Activated T-cell treated with anti-CD3 and anti-CD28 coated beads for 4 hours (primary cell): ENCODE data around the gene FTSJ3.
"Not testable (repeated sequence)": the region's sequence is repeated elsewhere in the genome, so short reads cannot be mapped to it uniquely, and the experiment has no call there.

ENCODE experiments used
- DNase-seq: peaks from one replicate; pipeline ENCODE4 v3.0.0-alpha.2; 2020

Gene FTSJ3

DNA sequence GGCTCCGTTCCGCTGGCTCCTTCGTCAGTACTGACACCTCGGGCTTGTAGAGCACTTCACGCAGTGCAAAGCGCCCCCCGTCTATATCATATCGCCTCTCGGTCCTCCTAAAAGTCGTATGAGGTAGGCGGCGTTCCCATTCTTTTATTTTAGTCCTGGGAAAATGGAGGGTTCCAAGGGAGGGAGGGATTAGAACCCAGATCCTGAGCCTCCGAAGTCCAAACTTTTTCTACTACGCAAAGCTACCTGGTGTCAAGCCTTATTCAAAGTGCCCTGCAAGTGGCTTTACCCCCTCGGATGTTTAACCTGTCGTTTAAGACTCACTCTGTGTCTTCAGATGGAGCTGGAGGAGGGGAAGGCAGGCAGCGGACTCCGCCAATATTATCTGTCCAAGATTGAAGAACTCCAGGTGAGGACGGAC, 348 bp upstream of the FTSJ3 start:
- no peak for DNase-seq

DNA sequence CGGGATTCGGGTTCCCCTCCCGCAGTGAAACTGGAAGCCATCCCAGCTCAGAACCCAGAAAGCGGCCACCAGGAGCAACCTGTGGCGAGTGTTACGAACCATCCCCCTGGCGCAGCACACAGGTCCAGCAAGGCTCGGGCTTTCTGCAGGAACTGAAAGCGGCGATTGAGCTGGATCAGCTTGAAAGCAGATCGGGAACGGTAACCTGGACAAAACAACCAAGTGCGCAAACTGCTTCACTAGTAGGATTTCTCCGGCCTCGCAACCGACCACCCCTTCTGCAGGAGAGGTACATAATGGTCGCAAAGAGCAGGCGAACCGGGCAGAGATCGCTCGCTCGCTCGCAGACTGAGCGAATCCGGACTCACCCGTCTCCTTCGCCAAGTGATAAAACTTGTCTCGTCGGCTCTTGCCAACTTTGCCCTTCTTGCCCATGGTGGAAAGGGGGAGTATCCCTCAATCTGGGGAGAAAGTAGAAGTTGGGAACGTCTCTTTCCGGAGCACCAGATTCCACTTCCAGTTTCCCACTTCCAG, 928 bp downstream of the FTSJ3 start:
- DNase-seq: no peak

- DNase-seq: no peak
Observed at GRCh38 chr17:63824362-63824761, 3.1 kb downstream of the FTSJ3 start.

DNA sequence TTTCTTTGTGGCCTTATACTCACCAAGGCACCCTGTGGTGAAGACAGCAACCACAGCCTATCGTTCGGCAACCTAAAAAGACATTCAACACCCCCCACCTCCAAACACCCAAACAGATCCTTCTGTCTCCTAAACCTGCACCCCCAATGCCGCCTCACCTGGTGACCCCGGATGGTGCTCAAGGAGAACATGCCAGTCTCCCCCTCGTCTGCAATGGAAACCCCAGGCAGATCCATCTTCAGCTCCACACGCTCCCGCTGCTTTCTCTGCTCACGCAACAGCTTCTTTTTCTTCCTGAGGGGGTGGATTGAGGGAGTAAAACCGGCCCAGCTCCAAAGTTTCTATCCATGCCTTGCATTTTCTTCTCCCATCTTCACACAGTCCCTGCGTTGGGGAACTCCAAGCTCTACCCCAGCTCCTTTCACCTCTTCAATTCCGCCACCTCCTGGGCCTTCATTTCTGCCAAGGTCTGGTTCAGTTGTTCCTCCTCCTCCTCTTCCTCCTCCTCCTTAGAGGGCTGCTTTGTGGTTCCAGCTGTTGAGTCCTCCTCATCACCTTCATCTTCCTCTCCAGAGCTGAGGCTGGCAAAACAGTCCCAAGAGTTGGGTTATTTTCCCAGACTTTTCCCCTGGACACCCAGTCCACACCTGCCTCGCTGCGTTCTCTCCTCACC, 3.7 kb downstream of the FTSJ3 start:
- no peak for DNase-seq

DNA sequence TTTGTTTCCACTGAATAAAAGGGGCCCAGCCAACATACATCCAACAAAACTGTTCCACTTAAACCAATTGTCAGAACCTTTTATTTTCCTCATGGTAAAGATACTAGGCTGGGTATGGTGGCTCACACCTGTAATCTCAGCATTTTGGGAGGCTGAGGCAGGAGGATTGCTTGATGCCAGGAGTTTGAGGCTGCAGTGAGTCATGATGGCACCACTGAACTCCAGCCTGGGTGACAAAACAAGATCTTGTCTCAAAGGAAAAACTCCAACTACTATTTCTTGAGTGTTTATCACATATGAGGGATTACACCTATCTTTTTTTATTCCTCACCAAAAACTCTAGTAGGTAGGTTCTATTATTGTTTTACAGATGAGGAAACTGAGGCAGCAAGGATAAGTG, 4.9 kb downstream of the FTSJ3 start:
- DNase-seq: no peak

DNA sequence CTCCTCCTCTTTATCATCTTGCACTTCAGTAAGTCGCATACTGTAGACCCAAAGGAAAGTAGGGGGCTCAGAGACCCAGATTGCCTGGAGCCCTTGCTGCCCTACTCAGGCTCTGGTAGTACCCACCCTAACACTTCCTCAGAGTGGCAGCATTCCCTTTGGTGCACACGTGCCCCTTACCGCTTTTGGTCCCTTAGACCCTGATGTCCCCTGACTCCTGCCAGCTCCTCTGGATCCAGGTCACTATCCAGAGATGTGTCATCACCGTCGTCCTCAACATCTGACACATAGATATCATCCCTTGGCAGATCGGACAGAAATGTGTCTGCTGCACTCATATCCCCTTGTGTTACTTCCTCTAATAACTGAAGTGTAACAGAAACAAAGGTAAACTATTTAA, 5.7 kb downstream of the FTSJ3 start:
- no peak for DNase-seq

- DNase-seq: no peak
Observed at GRCh38 chr17:63820963-63821561, 6.4 kb downstream of the FTSJ3 start.

GRCh38 chr17:63819585-63820537, 7.6 kb downstream of the FTSJ3 start:
- DNase-seq: no peak

- DNase-seq: no peak
Observed at GRCh38 chr17:63819131-63819530, 8.3 kb downstream of the FTSJ3 start.

DNA sequence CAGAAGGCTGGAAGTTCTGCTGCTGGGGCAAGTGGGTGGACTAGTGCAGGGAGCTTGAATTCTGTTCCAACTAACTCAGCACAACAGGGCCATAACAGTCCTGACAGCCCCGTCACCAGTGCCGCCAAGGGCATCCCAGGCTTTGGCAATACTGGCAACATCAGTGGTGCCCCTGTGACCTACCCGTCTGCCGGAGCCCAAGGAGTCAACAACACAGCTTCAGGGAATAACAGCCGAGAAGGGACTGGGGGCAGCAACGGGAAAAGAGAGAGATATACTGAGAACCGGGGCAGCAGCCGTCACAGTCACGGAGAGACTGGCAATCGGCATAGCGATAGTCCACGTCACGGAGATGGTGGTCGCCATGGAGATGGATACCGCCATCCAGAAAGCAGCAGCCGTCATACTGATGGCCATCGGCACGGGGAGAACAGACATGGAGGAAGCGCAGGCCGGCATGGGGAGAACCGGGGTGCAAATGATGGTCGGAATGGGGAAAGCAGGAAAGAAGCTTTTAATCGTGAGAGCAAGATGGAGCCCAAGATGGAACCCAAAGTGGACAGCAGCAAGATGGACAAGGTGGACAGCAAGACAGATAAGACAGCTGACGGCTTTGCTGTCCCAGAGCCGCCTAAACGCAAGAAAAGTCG, 9.6 kb downstream of the FTSJ3 start:
- DNase-seq: no peak

GRCh38 chr17:63816669-63817068, 10.8 kb downstream of the FTSJ3 start:
- no peak for DNase-seq

GRCh38 chr17:63816123-63816522, 11.3 kb downstream of the FTSJ3 start:
- no peak for DNase-seq

GRCh38 chr17:63809970-63810369, 17.5 kb downstream of the FTSJ3 start:
- DNase-seq: no peak

GRCh38 chr17:63805591-63805990, 21.9 kb downstream of the FTSJ3 start:
- DNase-seq: no peak

- DNase-seq: no peak
Observed at GRCh38 chr17:63804328-63804727, 23.1 kb downstream of the FTSJ3 start.

DNA sequence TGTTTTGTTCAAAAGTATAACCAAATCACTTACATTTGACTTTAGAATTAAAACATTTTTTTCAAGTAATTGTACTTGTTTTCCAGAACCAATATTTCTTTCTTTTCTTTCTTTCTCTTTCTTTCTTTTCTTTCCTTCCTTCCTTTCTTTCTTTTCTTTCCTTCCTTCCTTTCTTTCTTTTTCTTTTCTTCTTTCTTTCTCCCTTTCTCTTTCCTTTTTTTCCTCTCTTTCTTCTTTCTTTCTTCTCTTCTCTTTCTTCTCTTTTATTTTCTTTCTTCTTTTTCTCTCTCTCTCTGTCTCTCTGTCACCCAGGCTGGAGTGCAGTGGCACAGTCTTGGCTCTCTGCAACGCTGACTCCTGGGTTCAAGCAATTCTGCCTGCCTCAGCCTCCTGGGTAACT, 26.7 kb downstream of the FTSJ3 start:
- DNase-seq: no peak

DNA sequence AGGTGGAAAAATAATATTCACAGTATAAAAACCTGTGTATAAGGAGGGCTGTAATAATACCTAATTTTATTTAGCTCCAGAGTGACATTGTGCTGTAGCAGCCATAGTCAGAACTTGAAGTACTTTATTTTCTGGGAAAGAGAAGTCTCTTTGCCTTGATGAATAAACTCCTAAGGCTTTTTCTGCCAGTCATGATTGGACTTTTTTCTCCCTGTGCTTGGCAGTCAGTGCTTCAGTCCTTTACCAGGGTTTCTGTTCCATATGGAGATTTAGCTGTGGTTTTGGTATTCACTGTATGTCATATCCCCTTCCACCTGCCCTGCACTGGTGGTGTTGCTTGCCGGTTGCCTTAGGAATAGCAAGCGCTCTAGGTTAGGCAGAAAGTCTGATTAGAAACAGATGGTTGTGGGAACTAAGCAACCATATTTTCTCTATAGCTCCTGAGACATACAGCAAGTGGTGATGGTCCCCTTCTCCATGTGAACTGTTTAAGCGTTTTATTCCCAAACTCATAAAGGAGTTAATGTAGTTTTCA, 28.8 kb downstream of the FTSJ3 start:
- DNase-seq: no peak

DNA sequence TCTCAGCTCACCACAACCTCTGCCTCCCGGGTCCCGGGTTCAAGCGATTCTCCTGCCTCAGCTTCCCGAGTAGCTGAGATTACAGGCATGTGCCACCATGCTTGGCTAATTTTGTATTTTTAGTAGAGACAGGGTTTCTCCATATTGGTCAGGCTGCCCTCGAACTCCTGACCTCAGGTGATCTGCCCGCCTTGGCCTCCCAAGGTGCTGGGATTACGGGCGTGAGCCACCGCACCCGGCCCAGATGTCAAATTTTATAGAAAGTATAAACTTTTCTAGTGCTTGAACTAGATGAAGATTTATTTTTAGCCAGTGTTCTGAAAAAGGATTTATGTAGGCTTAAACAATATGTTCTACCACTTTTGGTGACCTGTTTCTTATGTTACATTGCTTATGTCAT, 31.1 kb downstream of the FTSJ3 start:
- DNase-seq: not testable (repeated sequence)

DNA sequence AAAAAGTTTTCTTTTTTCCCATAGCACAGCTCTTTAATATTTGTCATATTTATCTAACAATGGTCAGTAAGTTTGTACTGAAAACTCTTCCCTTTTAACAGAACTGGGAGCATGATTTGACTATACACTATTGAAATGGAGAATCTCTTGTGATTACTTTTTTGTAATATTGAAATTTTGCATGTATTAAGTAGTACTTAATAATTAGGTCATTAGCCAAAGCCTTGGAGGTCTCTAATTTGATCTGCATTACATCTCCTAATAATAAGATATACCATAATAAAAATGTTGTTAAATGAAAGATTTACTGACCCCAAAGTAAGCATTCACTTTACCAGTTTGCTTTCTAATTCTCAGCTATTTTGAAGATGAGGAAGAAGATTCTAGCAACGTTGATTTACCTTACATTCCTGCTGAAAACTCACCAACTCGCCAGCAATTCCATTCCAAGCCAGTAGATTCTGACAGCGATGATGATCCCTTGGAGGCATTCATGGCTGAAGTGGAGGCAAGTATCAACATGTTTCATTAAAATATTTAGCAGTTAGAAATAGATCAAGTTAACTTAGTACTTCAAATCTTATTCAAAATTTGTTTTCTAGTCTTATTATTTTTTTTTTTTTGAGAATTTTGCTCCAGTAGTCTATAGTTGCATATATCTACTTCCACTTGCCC, 35.3 kb downstream of the FTSJ3 start:
- no peak for DNase-seq

- DNase-seq: no peak
Observed at GRCh38 chr17:63790057-63790456, 37.4 kb downstream of the FTSJ3 start.

DNA sequence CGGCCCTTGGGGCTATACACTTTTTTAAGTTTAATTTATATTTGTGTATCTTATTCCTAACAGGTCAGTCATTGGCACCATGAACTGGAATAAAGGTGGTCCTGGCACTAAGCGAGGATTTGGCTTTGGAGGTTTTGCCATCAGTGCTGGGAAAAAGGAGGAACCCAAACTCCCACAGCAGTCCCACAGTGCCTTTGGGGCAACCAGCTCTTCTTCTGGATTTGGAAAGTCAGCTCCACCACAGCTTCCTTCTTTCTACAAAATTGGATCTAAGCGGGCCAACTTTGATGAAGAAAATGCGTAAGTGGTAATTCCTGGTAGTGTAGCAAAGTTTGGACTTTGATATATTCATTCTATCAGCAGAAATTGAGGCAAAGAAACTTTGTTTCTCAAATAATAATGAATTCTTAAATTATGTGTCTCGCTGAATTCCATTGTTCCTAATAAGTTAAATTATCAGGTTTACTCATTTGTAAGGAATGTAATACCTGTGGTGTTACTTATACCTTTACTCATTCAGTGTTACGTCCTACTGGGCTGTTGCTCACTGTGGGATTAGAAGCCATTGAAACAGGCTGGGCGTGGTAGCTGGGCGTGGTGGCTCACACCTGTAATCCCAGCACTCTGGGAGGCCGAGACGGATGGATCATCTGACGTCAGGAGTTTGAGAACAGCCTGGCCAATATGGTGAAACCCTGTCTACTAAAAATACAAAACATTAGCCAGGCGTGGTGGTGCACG, 40.3 kb downstream of the FTSJ3 start:
- DNase-seq: no peak
